HG02885 (cell line): ENCODE results near the gene RPL15.
A peak's percentile ranks its signal among the peaks of the same experiment; 100 is the strongest.
"Not testable (repeated sequence)": the region's sequence is repeated elsewhere in the genome, so short reads cannot be mapped to it uniquely, and the experiment has no call there.

Experiments used
- ATAC-seq: cut with Tn5 transposase; IDR thresholded peaks from one replicate; pipeline ENCODE4 v1.9.1; 2021; ENCODE audit warnings: mild to moderate bottlenecking; ENCODE audit not compliant: unreplicated experiment, poor library complexity

The RPL15 gene

DNA sequence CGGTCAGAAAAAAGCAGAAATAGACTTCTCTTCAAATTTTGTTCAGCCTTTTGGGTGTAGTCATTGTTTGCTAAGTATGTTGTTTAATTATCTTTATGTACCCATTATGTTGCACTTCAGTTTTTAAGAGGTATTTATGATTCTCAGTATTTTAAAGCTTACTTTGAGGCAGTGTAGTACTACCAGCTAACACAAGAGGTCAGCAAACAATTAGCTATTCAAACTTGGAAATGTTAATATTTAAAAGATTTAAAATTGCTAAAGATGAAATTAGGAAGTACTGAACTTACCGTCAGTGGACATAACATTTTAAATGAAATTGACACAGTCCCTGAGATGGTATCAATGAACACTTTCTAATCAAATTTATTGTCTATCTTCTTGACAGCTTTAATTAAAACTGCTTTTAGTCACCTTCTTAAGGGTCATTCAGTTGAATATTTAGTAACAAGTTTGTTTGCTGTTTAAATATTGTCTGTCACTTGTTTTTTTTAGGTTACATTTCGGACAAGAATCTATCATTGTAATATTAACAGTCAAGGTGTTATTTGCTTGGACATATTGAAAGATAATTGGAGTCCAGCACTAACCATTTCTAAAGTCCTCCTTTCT lies 28.2 kb upstream of the RPL15 start:
- peak; percentile 53 for ATAC-seq

GRCh38 chr3:23889386-23889785 lies 27.5 kb upstream of the RPL15 start:
- ATAC-seq: no peak

GRCh38 chr3:23889950-23890349 lies 27.0 kb upstream of the RPL15 start:
- ATAC-seq: no peak

- ATAC-seq: no peak
Measured at GRCh38 chr3:23894254-23895061, 22.5 kb upstream of the RPL15 start.

GRCh38 chr3:23895181-23895580 lies 21.8 kb upstream of the RPL15 start:
- ATAC-seq: no peak

- no peak for ATAC-seq
Measured at GRCh38 chr3:23900744-23901143, 16.2 kb upstream of the RPL15 start.

GRCh38 chr3:23904545-23904944 lies 12.4 kb upstream of the RPL15 start:
- ATAC-seq: no peak

DNA sequence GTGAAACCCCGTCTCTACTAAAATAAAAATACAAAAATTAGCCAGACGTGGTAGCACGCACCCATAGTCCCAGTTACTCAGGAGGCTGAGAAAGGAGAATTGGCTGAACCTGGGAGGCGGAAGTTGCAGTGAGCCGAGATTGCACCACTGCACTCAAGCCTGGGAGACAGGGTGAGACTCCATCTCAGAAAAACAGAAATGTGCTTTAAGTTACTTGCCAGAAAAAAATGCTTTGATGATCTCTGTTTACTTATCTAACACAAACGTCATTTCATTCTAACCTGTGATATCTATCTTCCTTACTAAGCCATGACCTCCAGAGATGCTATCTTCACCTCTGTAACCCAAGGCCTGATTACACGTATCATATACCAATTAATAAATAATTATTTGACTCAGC lies 7.6 kb upstream of the RPL15 start:
- no peak for ATAC-seq

DNA sequence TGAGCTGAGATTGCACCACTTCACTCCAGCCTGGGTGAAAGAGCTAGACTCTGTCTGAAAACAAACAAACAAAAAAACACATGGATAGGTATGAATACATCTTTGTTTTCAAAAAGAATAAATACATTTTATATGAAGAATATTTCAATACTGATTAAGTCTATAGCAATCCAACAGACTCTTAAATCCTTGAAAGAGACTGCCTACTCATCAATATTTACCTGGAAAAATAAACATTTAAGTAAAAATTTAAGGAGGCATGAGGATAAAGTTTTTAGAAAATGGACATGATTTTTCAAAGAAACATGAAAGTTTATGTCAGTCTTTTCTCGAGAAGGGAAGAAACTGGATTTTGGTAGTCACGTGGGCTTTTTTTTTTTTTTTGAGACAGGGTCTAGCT lies 5.5 kb upstream of the RPL15 start:
- no peak for ATAC-seq

DNA sequence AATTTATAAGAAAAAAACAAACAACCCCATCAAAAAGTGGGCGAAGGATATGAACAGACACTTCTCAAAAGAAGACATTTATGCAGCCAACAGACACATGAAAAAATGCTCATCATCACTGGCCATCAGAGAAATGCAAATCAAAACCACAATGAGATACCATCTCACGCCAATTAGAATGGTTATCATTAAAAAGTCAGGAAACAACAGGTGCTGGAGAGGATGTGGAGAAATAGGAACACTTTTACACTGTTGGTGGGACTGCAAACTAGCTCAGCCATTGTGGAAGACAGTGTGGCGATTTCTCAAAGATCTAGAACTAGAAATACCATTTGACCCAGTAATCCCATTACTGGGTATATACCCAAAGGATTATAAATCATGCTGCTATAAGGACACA lies 4.6 kb upstream of the RPL15 start:
- ATAC-seq: not testable (repeated sequence)

DNA sequence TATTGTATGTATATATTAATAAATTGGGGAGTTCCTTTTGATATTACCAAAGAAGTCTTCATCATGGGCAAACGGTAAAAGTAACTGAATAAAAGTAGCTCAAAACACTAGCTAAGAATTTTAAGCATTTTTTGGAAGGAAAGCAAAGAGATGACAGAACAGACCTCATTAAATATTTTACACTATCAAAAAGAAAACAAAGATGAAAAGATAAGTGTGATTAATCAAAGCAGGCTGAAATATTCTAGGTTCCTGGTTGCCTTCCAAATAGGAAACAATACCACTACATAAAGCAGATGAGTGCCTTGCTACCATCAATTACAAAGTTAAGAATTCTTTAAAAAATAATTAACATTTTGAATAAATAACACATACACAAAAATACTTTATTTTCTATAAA lies 3.8 kb upstream of the RPL15 start:
- ATAC-seq: no peak

GRCh38 chr3:23913873-23914743 lies 2.8 kb upstream of the RPL15 start:
- peak; percentile 24 for ATAC-seq

DNA sequence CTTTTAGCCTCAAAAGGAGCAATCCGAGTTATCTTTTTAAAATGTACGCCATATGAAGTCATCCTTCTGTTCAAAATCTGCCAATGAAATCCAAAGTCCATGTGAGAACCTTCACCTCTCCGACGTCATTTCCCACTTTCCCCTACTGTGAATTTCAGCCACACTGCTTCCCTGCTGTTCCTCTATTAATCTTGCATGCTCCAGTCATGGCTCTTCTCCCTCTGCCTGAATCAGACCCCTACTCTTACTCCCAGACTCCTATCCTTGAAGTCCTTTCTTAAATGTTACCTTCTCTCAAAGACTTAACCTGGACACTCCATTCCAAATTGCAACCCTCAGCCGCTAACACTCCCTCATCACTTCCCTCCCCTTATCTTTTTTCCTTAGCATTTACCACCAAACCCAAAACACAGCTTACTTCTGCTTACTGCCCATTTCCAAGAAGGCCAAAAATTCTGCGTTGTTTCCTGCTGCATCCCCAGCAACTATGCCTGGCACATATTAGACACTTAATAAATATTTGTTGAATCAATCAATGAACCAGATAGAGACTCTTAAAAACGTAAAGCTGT lies 1.3 kb upstream of the RPL15 start:
- ATAC-seq: no peak

GRCh38 chr3:23916152-23916885 lies 613 bp upstream of the RPL15 start:
- ATAC-seq: peak; percentile 42

DNA sequence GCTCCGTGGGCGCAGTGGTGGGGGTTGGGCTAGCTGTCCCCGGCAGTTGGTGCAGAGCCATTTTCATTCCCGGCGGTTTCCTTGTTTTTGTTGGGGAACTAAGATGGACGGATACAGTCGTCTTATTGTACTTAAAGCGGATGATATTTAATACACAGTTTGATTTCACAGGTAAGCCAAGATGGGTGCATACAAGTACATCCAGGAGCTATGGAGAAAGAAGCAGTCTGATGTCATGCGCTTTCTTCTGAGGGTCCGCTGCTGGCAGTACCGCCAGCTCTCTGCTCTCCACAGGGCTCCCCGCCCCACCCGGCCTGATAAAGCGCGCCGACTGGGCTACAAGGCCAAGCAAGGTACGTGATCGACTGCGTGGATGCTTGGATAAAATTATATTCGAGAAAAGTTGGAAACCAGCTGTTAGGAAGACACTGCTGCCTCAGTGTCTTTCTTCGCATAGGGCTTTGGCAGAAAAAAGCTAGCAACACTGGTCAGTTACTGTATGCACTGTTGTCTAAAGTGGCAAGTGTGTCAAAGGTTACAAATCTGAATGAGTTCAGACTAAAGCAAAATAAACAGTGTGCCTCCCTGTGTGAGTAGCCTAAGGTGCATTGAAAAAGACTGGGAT lies 859 bp downstream of the RPL15 start:
- not testable (repeated sequence) for ATAC-seq

DNA sequence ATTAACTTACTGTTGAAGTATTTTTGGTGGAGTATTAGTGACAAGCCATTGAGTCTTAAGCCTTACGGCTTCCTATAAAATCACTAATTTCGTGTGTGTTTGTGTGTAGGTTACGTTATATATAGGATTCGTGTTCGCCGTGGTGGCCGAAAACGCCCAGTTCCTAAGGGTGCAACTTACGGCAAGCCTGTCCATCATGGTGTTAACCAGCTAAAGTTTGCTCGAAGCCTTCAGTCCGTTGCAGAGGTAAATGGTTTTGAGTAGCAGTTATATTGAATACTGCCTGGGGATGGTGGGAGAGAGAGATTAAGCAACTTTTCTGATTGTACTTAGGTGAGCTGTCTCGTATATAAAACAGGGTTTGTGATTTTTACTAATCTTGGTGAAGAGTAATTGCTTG lies 1.4 kb downstream of the RPL15 start:
- ATAC-seq: not testable (repeated sequence)

GRCh38 chr3:23919628-23920027 lies 2.7 kb downstream of the RPL15 start:
- no peak for ATAC-seq

GRCh38 chr3:23920151-23920655 lies 3.3 kb downstream of the RPL15 start:
- no peak for ATAC-seq

GRCh38 chr3:23921052-23921511 lies 4.2 kb downstream of the RPL15 start:
- no peak for ATAC-seq
